Measurements from ENCODE around the gene GSG1L.

GRCh38 chr16:27966756-27967155 lies 96.8 kb downstream of the GSG1L start:
- TF ChIP-seq RXRA (IDR thresholded peaks at IDR 0.05) (no peak), CTCF (IDR thresholded peaks at IDR 0.05; ENCODE audit: low read depth, low read length, missing input control) (no peak), TAF1 (conservative IDR thresholded peaks at IDR 0.05) (no peak), RAD21 (IDR thresholded peaks at IDR 0.05) (no peak), YY1 (IDR thresholded peaks at IDR 0.05) (no peak), REST (IDR thresholded peaks at IDR 0.05) (no peak), MAX (IDR thresholded peaks at IDR 0.05) (no peak), FOXA1 (IDR thresholded peaks at IDR 0.05) (no peak), GABPA (IDR thresholded peaks at IDR 0.05 in 1 of 2, conservative IDR thresholded peaks at IDR 0.05 in 1 of 2) (no peak), ATF3 (IDR thresholded peaks at IDR 0.05) (no peak), HNF4G (IDR thresholded peaks at IDR 0.05) (no peak), ZBTB33 (IDR thresholded peaks at IDR 0.05) (no peak), HNF4A (conservative IDR thresholded peaks at IDR 0.05) (no peak)
